ENCODE data around the gene FAM124B.

FAM124B gene

DNA sequence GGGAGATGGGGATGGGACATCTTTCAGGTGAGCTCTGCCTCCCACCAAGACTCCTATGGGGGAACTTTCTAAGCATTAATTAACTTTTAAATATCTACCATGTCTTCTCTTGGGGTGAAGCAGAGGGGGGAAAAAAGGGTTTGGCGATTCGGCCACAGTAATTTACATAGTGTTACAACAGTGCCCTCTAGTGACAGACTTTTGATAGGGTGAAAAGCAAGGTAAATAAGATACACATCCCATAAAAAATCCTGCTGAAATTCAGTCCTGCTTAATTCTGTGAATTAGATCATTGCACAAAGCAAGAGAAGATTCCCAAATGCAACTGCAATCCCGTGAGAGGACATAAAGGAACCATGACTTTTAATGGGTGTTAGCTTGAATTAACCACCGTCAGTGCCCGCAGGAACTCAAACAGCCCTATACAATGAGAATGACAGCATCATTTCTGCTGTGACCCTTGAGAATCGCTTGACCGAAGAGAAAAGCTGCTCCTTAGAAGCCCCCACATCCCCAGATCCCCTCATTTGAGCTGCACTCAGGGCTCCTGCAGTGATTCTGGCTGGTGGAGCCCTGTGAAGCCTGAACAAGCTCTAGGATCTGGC, 32.8 kb downstream of the FAM124B start:
- peak; percentile 28 for FAIRE-seq
- DNase-seq (ENCODE audit: insufficient read length, low spot score): peak; percentile 22
- no peak for TF ChIP-seq SPI1 (IDR thresholded peaks at IDR 0.05; ENCODE audit: low read depth, low read length)
- no peak for TF ChIP-seq POLR2AphosphoS5 (IDR thresholded peaks at IDR 0.05; ENCODE audit: low read depth, low read length)
- TF ChIP-seq POU2F2 (IDR thresholded peaks at IDR 0.05; ENCODE audit: low read depth, low read length): no peak
- no peak for TF ChIP-seq TAF1 (IDR thresholded peaks at IDR 0.05; ENCODE audit: low read depth, low read length)
- TF ChIP-seq POLR2A (IDR thresholded peaks at IDR 0.05; ENCODE audit: low read depth, low read length): no peak
- no peak for TF ChIP-seq PAX5 (IDR thresholded peaks at IDR 0.05; ENCODE audit: insufficient read depth, low read length, severe bottlenecking)

DNA sequence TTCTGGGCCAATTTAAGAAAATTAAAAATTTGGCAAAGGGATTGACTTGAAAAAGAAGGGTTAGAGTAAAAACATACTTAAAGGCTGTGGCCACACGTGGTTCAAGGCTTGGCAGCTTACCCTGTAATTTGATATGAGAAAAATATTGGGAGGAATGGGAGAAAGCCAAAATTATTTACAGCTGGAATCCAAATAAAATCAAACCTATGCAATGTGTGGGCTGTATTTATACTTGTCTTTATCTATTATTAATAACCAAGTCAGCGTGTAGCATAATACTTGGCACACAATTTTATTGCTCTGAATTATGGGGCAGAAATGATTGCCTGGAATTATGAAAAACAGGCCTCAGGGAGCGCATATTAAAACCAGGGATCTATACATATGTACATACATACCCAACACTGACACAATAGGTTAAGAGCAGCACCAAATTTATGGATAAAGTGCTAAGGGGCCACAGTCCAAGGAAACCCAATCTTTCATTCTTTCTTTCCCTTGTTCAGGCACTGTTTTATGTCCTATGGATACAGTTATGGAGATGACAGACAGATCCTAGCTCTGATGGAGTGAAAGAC, 35.6 kb downstream of the FAM124B start:
- DNase-seq (ENCODE audit: insufficient read length, low spot score): no peak
- no peak for FAIRE-seq
- TF ChIP-seq POLR2A (IDR thresholded peaks at IDR 0.05; ENCODE audit: low read depth, low read length): no peak
- no peak for TF ChIP-seq TAF1 (IDR thresholded peaks at IDR 0.05; ENCODE audit: low read depth, low read length)
- no peak for TF ChIP-seq PAX5 (IDR thresholded peaks at IDR 0.05; ENCODE audit: insufficient read depth, low read length, severe bottlenecking)
- no peak for TF ChIP-seq POLR2AphosphoS5 (IDR thresholded peaks at IDR 0.05; ENCODE audit: low read depth, low read length)
- no peak for TF ChIP-seq POU2F2 (IDR thresholded peaks at IDR 0.05; ENCODE audit: low read depth, low read length)
- no peak for TF ChIP-seq SPI1 (IDR thresholded peaks at IDR 0.05; ENCODE audit: low read depth, low read length)

DNA sequence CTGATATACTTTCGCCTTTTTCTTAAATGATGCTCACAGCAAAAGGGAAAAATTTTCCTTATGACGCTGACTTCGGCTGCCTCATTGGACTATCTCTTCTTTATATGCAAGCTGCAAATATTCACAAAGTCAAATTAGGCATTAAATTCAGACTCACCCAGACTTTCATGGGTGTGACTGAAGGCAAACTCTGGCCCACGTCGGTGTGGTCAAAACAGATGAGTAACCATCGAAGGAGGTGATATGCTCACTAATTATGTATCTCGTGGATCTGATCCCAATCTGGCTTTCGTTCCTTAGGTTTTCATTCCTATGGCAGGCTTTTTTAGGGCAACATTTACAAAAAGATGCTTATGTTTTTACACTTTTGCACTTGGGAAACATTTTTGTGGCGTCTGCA, 36.6 kb downstream of the FAM124B start:
- no peak for DNase-seq (ENCODE audit: insufficient read length, low spot score)
- FAIRE-seq: no peak
- TF ChIP-seq POLR2A (IDR thresholded peaks at IDR 0.05; ENCODE audit: low read depth, low read length): no peak
- TF ChIP-seq POLR2AphosphoS5 (IDR thresholded peaks at IDR 0.05; ENCODE audit: low read depth, low read length): no peak
- no peak for TF ChIP-seq TAF1 (IDR thresholded peaks at IDR 0.05; ENCODE audit: low read depth, low read length)
- no peak for TF ChIP-seq PAX5 (IDR thresholded peaks at IDR 0.05; ENCODE audit: insufficient read depth, low read length, severe bottlenecking)
- TF ChIP-seq POU2F2 (IDR thresholded peaks at IDR 0.05; ENCODE audit: low read depth, low read length): no peak
- TF ChIP-seq SPI1 (IDR thresholded peaks at IDR 0.05; ENCODE audit: low read depth, low read length): no peak

DNA sequence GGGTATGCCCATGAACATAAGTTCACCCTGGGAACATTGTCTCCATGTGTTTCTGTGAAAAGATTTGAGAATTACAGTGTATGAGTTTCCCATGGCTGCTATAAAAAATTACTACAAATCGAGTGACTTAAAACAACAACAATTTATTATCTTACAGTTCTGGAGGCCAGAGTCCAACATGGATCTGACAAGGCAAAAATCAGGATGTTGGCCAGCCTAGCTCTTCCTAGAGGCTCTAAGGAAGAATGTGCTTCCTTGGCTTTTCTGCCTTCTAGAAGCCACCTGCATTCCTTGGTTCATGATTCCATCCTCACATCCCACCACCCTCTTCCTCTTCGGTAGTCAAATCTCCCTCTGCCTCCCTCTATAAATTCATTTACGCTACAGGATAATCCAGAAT, 38.6 kb downstream of the FAM124B start:
- no peak for TF ChIP-seq POLR2A (IDR thresholded peaks at IDR 0.05; ENCODE audit: low read depth, low read length)
- no peak for TF ChIP-seq POLR2AphosphoS5 (IDR thresholded peaks at IDR 0.05; ENCODE audit: low read depth, low read length)
- no peak for TF ChIP-seq PAX5 (IDR thresholded peaks at IDR 0.05; ENCODE audit: insufficient read depth, low read length, severe bottlenecking)
- no peak for TF ChIP-seq POU2F2 (IDR thresholded peaks at IDR 0.05; ENCODE audit: low read depth, low read length)
- no peak for TF ChIP-seq SPI1 (IDR thresholded peaks at IDR 0.05; ENCODE audit: low read depth, low read length)
- no peak for TF ChIP-seq TAF1 (IDR thresholded peaks at IDR 0.05; ENCODE audit: low read depth, low read length)
- no peak for FAIRE-seq

DNA sequence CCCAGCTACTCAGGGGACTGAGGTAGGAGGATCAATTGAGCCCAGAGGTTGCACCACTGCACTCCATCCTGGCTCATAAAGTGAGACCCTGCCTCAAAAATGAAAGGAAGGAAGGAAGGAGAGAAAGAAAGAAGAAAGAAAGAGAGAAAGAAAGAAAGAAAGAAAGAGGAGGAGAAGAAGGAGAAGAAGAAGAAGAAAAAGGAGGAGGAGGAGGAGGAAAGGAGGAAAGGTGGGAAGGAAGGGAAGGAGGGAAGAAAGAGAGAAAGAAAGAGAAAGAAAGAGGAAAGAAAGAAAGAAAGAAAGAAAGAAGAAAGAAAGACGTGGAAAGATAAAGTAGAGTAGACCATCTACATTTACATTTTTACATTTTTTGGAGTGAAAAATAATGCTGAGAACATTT, 39.8 kb downstream of the FAM124B start:
- no peak for TF ChIP-seq POLR2AphosphoS5 (IDR thresholded peaks at IDR 0.05; ENCODE audit: low read depth, low read length)
- no peak for TF ChIP-seq POLR2A (IDR thresholded peaks at IDR 0.05; ENCODE audit: low read depth, low read length)
- TF ChIP-seq TAF1 (IDR thresholded peaks at IDR 0.05; ENCODE audit: low read depth, low read length): no peak
- TF ChIP-seq POU2F2 (IDR thresholded peaks at IDR 0.05; ENCODE audit: low read depth, low read length): no peak
- no peak for TF ChIP-seq SPI1 (IDR thresholded peaks at IDR 0.05; ENCODE audit: low read depth, low read length)
- TF ChIP-seq PAX5 (IDR thresholded peaks at IDR 0.05; ENCODE audit: insufficient read depth, low read length, severe bottlenecking): no peak
- no peak for DNase-seq (ENCODE audit: insufficient read length, low spot score)
- no peak for FAIRE-seq

More for the DNA sequence above, 38.6 kb downstream of the FAM124B start:
- DNase-seq (ENCODE audit: insufficient read length, low spot score): no peak

DNA sequence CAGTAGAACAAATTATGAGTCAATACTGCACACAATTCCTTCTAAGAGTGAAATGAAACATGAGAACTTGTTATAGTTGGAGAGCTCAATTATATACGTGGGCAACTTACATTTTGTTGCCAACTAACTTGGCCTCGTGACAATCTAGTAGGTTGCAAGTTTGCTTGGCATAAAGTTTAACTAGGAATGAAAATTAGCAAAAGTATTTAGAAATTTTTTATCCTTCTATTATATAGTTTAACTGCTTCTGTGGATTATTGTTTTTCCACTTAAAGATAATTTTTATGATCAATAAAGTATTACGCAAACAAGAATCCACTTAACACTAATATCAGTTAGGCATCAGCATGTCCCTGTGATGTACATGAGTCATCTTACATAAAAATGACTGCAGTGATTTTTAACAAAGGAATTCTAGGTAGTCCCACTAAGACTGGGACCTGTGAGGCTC, 41.1 kb downstream of the FAM124B start:
- FAIRE-seq (no peak), DNase-seq (ENCODE audit: insufficient read length, low spot score) (no peak)
- no peak for TF ChIP-seq PAX5 (IDR thresholded peaks at IDR 0.05; ENCODE audit: insufficient read depth, low read length, severe bottlenecking)
- TF ChIP-seq POU2F2 (IDR thresholded peaks at IDR 0.05; ENCODE audit: low read depth, low read length): no peak
- TF ChIP-seq POLR2AphosphoS5 (IDR thresholded peaks at IDR 0.05; ENCODE audit: low read depth, low read length): no peak
- no peak for TF ChIP-seq SPI1 (IDR thresholded peaks at IDR 0.05; ENCODE audit: low read depth, low read length)
- TF ChIP-seq TAF1 (IDR thresholded peaks at IDR 0.05; ENCODE audit: low read depth, low read length): no peak
- TF ChIP-seq POLR2A (IDR thresholded peaks at IDR 0.05; ENCODE audit: low read depth, low read length): no peak

DNA sequence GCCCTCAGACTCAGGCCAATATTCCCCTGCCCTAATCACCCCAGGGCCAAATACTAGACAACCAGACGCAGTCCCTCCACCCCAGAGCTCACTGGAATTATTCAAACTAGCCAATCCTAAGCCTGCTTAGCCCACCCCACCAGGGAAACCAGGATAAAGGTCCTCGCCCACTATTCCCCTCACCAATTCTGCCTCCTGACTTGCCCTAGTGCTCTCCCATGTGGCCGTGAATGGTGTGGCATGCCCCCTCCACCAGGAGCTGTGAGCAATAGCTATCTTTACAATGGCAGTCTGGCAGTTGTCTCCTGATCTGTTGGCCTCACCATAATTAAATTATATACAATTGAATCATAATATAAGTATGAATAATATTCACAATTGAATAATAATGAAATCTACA, 42.3 kb downstream of the FAM124B start:
- TF ChIP-seq PAX5 (IDR thresholded peaks at IDR 0.05; ENCODE audit: insufficient read depth, low read length, severe bottlenecking): no peak
- TF ChIP-seq POLR2A (IDR thresholded peaks at IDR 0.05; ENCODE audit: low read depth, low read length): no peak
- no peak for TF ChIP-seq SPI1 (IDR thresholded peaks at IDR 0.05; ENCODE audit: low read depth, low read length)
- TF ChIP-seq POLR2AphosphoS5 (IDR thresholded peaks at IDR 0.05; ENCODE audit: low read depth, low read length): no peak
- TF ChIP-seq TAF1 (IDR thresholded peaks at IDR 0.05; ENCODE audit: low read depth, low read length): no peak
- no peak for TF ChIP-seq POU2F2 (IDR thresholded peaks at IDR 0.05; ENCODE audit: low read depth, low read length)
- no peak for DNase-seq (ENCODE audit: insufficient read length, low spot score)
- FAIRE-seq: no peak

DNA sequence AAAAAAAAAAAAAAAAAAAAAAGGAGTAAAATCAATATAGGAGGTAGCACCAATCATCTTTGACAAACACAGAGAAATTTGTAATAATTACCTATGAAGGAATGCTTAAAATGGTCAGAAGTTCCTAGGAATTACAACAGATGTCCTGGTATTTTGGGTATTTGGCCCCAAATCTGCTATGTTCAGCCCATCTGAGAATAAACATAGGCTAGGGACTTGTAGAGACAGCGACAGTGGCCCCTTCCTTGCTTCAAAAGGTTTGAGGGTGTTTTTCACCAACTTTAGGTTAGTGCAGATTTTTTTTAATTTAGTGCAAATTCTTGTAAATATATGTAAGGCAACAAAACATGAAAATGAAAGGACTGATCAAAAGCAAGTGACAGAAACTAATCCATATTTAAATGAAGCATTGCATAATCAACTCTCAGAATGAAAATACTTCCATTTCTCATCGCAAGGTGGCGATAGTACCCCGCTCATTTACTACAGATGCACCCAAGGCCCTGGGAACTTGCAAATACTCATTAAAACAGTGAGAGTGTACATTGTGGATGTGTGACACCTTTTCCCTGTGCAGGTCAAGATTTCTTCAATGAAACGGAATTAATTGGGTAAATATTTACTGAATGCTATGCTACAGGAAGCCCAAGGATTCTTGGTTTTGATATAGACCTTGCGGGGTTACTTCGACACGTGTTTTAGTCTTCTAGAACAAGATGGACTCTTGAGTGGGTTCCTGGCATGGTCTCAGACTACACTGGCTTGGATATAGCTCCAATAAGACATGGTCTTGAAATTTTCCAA, 44.6 kb downstream of the FAM124B start:
- DNase-seq (ENCODE audit: insufficient read length, low spot score) (peak; percentile 35), FAIRE-seq (peak; percentile 90)
- TF ChIP-seq PAX5 (IDR thresholded peaks at IDR 0.05; ENCODE audit: insufficient read depth, low read length, severe bottlenecking) (no peak), TAF1 (IDR thresholded peaks at IDR 0.05; ENCODE audit: low read depth, low read length) (no peak), POU2F2 (IDR thresholded peaks at IDR 0.05; ENCODE audit: low read depth, low read length) (no peak), POLR2AphosphoS5 (IDR thresholded peaks at IDR 0.05; ENCODE audit: low read depth, low read length) (no peak), SPI1 (IDR thresholded peaks at IDR 0.05; ENCODE audit: low read depth, low read length) (no peak), POLR2A (IDR thresholded peaks at IDR 0.05; ENCODE audit: low read depth, low read length) (no peak)

Data from GM12891 (cell line).